GM12801 (cell line): Measurements from ENCODE around the gene CARD14.

Experiments used
- CTCF ChIP-seq: IDR thresholded peaks from one replicate; pipeline ENCODE4 v1.5.1; 2011; ENCODE audit warnings: control low read depth; ENCODE audit not compliant: insufficient read length; ENCODE audit errors: extremely low read depth

The CARD14 gene

GRCh38 chr17:80129006-80129565 is 40.7 kb upstream of the CARD14 start:
- TF ChIP-seq CTCF: no peak

- no peak for TF ChIP-seq CTCF
Measured at GRCh38 chr17:80130992-80131391, 38.8 kb upstream of the CARD14 start.

GRCh38 chr17:80132906-80133625 is 36.8 kb upstream of the CARD14 start:
- TF ChIP-seq CTCF: no peak

- TF ChIP-seq CTCF: no peak
Measured at GRCh38 chr17:80133626-80133970, 36.2 kb upstream of the CARD14 start.

GRCh38 chr17:80137131-80137530 is 32.7 kb upstream of the CARD14 start:
- no peak for TF ChIP-seq CTCF

- TF ChIP-seq CTCF: no peak
Measured at GRCh38 chr17:80138856-80139426, 30.9 kb upstream of the CARD14 start.

GRCh38 chr17:80141463-80142165 is 28.2 kb upstream of the CARD14 start:
- no peak for TF ChIP-seq CTCF
